Colon (tissue), 2 donors: ENCODE results near the gene ZNF500.

Experiments used
- FAIRE-seq: peaks from 2 replicates; lab custom pipeline; 2012; peaks lifted over from hg19 to GRCh38; lab: Jason Lieb, UNC
- donor health status: control.
- donor health status: control.

ZNF500 gene

GRCh38 chr16:4772351-4772750, 5.4 kb upstream of the ZNF500 start:
- FAIRE-seq = no peak

DNA sequence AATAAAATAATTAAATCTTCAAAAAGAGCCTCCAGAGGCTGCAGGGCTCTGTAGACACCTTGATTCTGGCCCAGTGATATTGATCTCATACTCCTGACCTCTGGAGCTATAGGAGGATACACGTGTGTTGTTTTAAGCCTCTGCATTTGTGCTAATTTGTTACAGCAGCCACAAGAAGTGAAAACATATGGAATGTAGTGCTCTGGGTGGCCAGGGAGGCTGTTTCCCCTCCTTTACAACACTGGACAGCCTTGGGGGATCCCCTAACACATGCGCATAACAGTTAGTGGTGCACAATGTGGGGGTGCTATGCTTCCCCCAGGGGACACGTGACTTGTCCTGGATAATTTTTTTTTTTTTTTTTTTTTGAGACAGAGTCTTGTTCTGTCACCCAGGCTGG, 4.7 kb upstream of the ZNF500 start:
- FAIRE-seq = no peak

DNA sequence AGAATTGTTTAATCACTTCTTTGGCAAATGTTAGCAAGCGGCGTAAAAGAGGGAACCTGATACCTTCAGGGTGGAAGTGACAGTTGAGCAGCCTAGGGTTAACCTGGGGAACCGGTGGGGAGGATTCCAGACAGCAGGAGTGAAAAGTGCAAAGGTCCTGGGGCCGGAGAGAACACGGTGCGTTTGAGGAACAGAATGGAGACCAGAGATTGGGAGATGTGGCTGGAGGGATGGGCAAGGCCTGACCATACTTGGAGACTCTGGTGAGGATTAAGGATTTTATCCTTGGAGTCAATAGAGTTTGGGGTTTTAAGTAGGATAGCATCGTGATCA, 2.3 kb upstream of the ZNF500 start:
- FAIRE-seq = no peak

DNA sequence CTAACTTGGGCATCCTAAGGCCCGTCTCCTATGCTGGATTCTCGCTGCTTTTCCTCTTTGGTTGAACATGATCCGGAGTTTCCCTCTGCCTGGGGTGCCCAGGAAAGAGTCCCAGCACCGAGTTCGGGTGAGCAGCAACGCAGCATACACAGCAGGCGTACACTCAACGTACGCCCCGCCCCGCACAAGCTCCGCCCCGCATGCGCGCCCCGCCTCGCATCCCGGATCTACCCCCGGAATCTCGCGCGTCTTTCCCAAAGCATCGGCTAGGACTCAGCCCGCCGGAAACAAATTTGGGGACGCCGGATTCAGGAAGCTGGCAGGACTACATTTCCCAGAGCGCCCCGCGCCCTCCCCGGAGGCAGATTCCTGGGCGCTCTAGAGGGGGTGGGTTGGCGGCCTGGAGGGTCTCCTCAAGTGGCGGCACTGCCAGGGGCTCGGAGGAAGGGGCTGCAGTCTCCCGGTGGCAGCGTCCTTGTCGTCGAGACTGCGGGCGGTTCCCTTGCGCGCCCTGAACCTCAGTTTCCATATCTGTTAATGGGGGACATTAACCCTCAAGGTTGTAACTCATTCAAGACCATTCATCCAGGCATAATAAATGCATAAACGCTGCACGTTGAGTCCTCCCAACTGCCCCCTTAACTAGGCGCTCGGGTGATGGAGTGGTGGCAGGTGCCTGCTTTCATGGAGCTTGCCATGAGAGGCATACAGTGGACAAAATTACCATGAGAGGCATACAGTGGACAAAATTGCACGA, 1.8 kb upstream of the ZNF500 start:
- FAIRE-seq = no peak

GRCh38 chr16:4767872-4768548, 1.0 kb upstream of the ZNF500 start:
- no peak for FAIRE-seq

- no peak for FAIRE-seq
These were observed 1.2 kb downstream of the ZNF500 start for GRCh38 chr16:4765511-4766474.

DNA sequence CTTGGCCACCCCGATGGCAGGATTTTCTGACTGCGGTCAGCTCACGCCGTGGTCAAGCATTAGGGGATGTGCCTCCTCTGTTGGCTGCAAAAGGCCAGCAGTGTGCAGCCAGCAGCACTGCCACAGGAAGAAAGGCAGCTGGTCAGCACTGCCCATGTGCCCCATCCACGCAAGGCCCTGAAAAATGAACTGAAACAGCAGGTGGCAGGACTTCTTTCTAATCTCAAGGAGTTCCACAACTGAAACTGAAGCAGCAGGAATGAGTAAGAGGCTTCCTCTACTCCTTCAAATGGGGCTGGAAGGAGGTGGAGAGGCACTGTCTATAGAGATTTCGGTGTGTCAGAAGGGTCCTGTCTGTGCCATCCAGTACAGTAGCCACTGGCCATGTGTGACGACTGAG, 3.2 kb downstream of the ZNF500 start:
- FAIRE-seq = no peak

GRCh38 chr16:4762205-4762604, 4.8 kb downstream of the ZNF500 start:
- no peak for FAIRE-seq

DNA sequence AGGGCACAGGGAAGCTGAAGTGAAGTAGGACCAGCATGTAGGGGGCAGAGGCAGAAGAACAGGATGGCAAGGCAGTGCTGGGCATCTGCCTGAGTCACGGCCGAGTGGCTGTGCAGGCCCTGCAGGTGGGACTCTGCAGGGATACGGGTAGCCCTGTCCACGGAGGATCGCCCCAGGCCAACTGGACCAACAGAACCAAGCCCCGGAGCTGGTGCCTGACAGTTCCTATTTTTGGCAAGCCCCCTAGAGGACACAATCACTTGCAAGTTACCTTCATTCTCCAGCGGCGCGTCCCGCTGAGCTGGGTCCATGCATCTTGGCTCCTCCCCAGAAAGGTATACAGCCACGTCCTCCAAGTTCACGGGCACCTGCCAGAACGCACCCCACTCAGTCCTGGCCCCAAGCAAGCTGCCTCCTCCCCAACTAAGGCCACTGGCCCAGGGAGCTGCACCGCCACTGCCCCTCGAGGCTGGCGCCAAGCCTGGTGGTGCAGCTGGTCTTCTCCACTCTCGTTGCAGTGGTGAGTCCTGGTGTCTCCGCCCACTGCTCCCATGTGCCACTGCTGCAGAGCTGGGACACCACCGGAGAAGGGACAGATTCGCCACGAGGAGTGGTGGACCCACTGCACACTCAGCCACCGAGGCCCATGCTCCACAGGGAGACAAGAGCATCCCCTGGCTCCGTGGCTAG, 6.6 kb downstream of the ZNF500 start:
- no peak for FAIRE-seq

DNA sequence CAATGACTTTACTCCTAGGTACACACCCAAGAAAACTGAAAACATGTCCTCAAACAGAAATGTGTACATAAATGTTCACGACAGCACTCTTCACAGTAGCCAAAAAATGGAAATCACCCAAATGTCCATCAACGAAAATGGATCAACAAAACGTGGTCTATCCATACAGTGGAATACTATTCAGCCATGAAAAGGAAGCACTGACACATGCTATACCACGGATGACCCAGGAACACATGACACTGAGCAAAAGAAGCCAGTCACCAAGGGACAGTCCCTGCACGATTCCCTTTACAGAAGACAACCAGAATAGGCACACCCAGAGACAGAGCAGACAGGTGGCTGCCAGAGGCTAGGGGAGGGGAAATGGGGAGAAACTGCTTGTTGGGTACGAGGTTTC, 11.3 kb downstream of the ZNF500 start:
- no peak for FAIRE-seq

DNA sequence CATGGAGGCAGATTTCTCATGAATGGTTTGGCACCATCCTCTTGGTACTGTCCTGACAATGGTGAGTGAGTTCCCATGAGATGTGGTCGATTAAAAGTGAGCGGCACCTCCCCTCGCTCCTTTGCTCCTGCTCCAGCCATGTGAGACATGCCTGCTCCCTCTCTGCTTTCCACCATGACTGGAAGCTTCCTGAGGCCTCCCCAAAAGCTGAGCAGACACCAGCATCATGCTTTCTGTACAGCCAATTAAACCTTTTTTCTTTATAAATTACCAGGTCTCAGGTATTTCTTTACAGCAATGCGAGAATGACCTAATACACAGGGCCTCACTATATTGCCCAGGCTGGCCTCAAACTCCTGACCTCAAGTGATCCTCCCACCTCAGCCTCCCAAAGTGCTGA, 12.1 kb downstream of the ZNF500 start:
- no peak for FAIRE-seq

DNA sequence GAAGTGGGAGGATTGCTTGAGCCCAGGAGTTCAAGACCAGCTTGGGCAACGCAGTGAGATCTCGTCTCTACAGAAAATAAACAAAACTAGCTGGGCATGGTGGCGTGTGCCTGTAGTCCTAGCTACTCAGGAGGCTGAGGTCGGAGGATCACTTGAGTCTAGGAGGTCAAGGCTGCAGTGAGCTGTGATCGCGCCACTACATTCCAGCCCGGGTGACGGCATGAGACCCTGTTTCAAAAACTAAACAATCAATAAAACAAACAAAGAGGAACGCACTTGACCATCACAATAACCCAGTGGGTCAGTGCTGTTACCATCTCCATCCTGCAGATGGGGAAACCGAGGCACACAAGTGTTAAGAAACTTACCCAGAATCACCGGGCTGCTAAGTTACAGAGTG, 13.7 kb downstream of the ZNF500 start:
- no peak for FAIRE-seq

DNA sequence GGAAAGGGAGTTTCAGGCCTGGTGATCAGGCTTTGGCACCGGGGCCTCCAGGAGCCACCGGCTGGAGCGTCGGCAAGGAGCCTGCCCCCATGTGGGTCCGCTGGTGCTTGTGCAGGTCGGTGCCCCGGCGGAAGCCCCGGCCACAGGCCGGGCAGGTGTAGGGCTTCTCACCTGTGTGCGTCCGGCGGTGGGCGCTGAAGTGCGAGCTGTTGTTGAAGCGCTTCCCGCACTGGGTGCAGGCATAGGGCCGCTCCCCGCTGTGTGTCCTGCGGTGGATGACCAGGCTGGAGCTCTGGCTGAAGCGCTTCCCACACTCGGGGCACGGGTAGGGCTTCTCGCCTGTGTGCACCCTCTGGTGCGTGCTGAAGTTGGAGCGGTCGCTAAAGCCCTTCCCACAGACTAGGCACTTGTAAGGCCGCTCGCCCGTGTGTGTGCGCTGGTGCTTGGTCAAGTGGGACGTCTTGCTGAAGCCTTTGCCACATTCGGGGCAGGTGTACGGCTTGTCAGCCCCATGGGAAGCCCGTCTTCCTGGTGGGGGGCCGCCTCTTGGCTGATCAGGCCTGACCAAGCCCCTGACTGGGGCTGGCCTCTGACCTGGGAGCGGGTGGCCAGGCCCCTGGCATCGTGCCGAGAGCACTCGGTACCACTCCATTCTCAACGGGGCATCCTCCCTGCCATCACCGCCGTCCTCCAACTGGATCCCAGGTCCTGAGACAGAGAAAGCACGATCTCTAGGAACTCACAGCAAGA, 14.4 kb downstream of the ZNF500 start:
- no peak for FAIRE-seq

DNA sequence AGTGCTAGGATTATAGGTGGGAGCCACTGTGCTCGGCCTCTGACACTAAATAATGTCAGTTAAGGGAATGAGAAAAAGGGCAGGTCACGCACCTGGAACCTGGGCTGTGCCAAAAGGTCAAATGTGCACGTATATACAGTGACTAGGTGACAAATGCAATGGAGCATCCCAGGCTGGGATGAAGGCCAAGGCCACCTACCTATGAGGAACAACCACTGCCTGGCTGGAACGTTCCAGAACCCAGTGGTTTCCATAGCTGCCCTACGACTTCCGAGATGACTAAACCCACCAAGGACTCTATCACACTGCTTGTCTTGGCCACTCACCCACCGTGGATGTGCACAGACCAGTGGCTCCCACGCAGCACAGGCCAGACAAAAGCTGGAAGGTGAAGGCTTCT, 16.1 kb downstream of the ZNF500 start:
- no peak for FAIRE-seq

DNA sequence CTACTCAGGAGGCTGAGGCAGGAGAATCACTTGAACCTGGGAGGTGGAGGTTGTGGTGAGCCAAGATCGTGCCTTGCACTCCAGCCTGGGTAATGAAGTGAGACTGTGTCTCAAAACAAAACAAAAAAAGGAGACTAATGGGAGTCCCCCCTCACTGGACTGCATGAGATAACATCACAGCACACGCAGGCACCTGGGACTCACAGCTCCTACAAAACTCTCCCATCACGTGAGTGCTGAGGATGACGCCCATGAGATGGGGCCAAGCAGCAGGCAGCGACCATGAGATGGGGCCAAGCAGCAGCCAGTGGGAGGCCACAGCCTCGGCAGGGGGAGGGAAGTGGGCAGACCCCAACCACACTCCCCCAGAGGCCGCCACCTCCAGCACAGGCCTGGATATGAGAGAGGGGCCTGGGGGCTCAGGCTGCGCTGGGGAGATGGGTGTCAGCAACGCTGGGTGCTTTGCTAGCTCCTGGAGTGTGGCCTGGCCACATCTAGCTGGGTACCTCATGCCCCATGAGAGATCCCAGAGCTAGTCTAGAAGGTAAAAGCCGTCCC, 17.2 kb downstream of the ZNF500 start:
- FAIRE-seq = no peak

- no peak for FAIRE-seq
These were observed 18.1 kb downstream of the ZNF500 start for GRCh38 chr16:4748682-4749411.

DNA sequence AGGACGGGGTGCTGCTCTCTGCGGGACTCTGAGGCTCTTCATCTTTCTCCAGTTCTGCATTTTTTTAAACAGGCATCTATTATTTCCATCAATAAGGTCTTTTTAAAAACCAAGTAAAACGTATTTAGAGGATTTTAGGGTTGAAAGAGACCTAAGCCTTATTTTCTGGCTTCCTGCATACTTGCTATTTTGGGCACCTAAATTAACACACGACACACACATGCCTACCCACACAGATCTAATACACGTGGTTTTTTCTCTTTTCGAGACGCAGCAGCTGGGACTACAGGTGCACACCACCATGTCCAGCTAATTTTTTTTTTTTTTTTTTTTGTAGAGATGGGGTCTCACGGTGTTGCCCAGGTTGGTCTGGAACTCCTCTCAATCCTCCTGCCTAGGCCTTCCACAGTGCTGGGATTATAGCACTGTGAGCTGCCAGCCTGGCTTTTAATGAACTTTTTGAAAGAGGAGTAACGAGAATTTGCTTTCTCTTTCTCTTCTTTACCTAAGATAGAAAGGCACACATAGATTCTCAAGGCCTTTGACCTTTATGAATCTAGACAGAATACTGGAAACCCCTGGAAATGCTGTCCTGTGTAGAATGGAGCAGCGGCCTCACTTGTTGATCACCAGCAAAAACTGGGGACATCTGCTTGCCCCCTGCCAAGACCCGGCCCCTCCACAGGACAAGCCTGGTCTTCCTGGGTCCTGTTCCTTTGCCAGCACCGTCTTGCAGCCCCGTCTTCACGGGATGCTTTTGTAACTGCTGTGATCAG, 18.9 kb downstream of the ZNF500 start:
- FAIRE-seq = no peak

DNA sequence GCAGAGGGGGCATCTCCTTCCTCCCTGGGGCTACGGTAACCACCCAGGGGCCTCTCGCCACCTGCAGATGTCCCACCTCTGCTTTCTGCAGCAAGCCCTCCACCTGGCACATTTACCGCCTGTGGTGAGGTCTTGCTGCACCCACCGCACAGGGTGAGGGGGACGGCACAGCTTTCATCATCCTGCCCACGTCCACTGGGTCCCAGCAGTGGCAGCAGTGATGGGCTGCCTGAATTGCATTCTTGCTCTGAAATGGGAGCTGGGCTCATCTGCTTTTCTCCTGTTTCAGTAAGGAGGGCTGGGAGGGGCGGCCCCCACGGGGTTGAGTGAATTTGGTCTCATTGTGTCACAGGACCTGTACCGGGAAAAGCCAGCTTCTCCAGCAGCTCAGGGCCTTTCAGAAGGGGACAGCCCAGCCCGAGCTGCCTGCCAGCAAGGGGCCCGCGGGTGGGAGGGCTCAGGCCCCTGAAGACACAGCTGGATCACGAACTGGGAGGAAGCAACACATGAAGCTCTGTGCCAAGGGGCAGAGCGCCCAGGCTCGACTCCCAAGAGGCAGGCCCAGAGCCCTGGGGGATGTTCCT, 19.9 kb downstream of the ZNF500 start:
- no peak for FAIRE-seq

DNA sequence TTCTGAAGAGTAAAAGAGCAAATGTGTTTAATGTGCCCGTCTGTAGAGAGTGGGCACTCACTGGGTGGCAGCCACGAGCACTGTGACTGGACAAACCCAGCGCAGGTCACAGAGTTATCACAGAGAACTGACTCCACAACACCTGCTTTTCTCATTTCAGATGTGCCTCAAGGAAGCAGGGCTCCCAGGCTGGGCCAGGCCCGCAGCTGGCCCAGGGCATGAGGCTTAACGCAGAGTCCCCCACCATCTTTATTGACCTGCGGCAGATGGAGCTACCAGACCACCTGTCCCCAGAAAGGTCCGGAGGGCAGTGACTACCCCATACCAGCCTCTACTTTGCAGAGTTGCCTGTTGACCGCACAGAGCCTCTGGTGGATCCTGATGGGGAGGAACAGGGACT, 20.7 kb downstream of the ZNF500 start:
- no peak for FAIRE-seq

GRCh38 chr16:4745274-4745569, 21.7 kb downstream of the ZNF500 start:
- FAIRE-seq = no peak
